Left ventricle myocardium inferior (tissue), 1 donor: ENCODE results near the gene ZNF280B. TPM values are rescaled to one million over a fixed set of nuclear protein-coding genes. Genes with fewer than 3 reads are reported as not detected.

Experiments
- DNase-seq: peaks from one replicate; pipeline ENCODE4 v3.0.0-alpha.2; 2020
- H3K27ac ChIP-seq: fragments of 200-600 bp; replicated peaks from 2 replicates; pipeline ENCODE4 v1.8.0; 2021
- H3K27me3 ChIP-seq: fragments of 200-600 bp; 2 replicates; pipeline ENCODE4 v1.8.0; 2021; ENCODE audit warnings: low read depth
- H3K36me3 ChIP-seq: fragments of 200-600 bp; 2 replicates; pipeline ENCODE4 v1.8.0; 2021
- H3K4me1 ChIP-seq: fragments of 200-600 bp; 2 replicates; pipeline ENCODE4 v1.8.0; 2021
- H3K4me3 ChIP-seq: fragments of 200-600 bp; 2 replicates; pipeline ENCODE4 v1.8.0; 2021; ENCODE audit warnings: mild to moderate bottlenecking, moderate library complexity
- H3K9me3 ChIP-seq: fragments of 200-600 bp; replicated peaks from 2 replicates; pipeline ENCODE4 v1.8.0; 2021
- CTCF ChIP-seq: fragments of 200-600 bp; IDR thresholded peaks from 2 replicates; pipeline ENCODE4 v1.8.0; 2021; ENCODE audit warnings: antibody characterized with exemption, mild to moderate bottlenecking, borderline replicate concordance
- intact Hi-C: fragments of 100-400 bp; cut with micrococcal nuclease; formaldehyde crosslinking; loops from one replicate; pipeline ENCODE4 v1.11.0; 2022
- total RNA-seq: library from RNA; stranded (reverse); fragmentation: NEBNext Ultra II Directional; extraction: Animal tissue kit (Norgen Biotek cat#: 25700); gene quantifications from one replicate; pipeline ENCODE4 v1.2.1, GENCODE V29; 2021
- donor health status: DM: no; HTN: yes; CAD: no; lungs with severe emphysema.

ZNF280B gene
- total RNA-seq, 1 donor from 2014 or later, result 0.96 TPM

GRCh38 chr22:22458896-22459588, 49.5 kb downstream of the ZNF280B start:
- TF ChIP-seq CTCF, result no peak
- Histone ChIP-seq H3K4me1 (no peaks in the 10 kb centered on the region), H3K27me3 (peaks cover 72% of the 10 kb centered on the region), H3K36me3 (no peaks in the 10 kb centered on the region), H3K27ac (no peak overlapping the region), H3K4me3 (no peak overlapping the region), H3K9me3 (peaks cover 41% of the 10 kb centered on the region)
- DNase-seq, result no peak
- intact Hi-C loops, result no loop called here

GRCh38 chr22:22458387-22458786, 50.2 kb downstream of the ZNF280B start:
- Histone ChIP-seq H3K4me1 (no peaks in the 10 kb centered on the region), H3K4me3 (no peak overlapping the region), H3K27ac (no peak overlapping the region), H3K9me3 (peaks cover 46% of the 10 kb centered on the region), H3K36me3 (no peaks in the 10 kb centered on the region), H3K27me3 (peaks cover 72% of the 10 kb centered on the region)
- no peak for TF ChIP-seq CTCF
- intact Hi-C loops, result no loop called here
- DNase-seq, result no peak

GRCh38 chr22:22454997-22455396, 53.5 kb downstream of the ZNF280B start:
- no peak for DNase-seq

GRCh38 chr22:22452996-22453686, 55.4 kb downstream of the ZNF280B start:
- intact Hi-C loops, result no loop called here
- H3K27ac ChIP-seq, result no peak overlapping the region
- H3K4me3 ChIP-seq, result no peak overlapping the region
- TF ChIP-seq CTCF, result no peak
- no peaks in the 10 kb centered on the region for H3K4me1 ChIP-seq
- peaks cover 32% of the 10 kb centered on the region for H3K9me3 ChIP-seq
- peaks cover 85% of the 10 kb centered on the region for H3K27me3 ChIP-seq
- no peak for DNase-seq
- H3K36me3 ChIP-seq, result no peaks in the 10 kb centered on the region

More at GRCh38 chr22:22454997-22455396, 53.5 kb downstream of the ZNF280B start:
- Histone ChIP-seq H3K4me1 (no peaks in the 10 kb centered on the region), H3K36me3 (no peaks in the 10 kb centered on the region), H3K27ac (no peak overlapping the region), H3K27me3 (peaks cover 72% of the 10 kb centered on the region), H3K9me3 (peaks cover 51% of the 10 kb centered on the region), H3K4me3 (no peak overlapping the region)
- TF ChIP-seq CTCF, result no peak
- intact Hi-C loops, result no loop called here

GRCh38 chr22:22452211-22452610, 56.3 kb downstream of the ZNF280B start:
- H3K27me3 ChIP-seq, result peaks cover 95% of the 10 kb centered on the region
- no peaks in the 10 kb centered on the region for H3K4me1 ChIP-seq
- no peak for TF ChIP-seq CTCF
- H3K36me3 ChIP-seq, result no peaks in the 10 kb centered on the region
- no peak overlapping the region for H3K4me3 ChIP-seq
- H3K27ac ChIP-seq, result no peak overlapping the region
- no peak for DNase-seq
- intact Hi-C loops, result no loop called here
- peaks cover 23% of the 10 kb centered on the region for H3K9me3 ChIP-seq
